ENCODE results near the gene RRBP1. TPM values are rescaled to one million over a fixed set of nuclear protein-coding genes. Genes with fewer than 3 reads are reported as not detected.
A peak's percentile ranks its signal among the peaks of the same experiment; 100 is the strongest.
"Not testable (repeated sequence)": the region's sequence is repeated elsewhere in the genome, so short reads cannot be mapped to it uniquely, and the experiment has no call there.

The RRBP1 gene
- polyA plus RNA-seq, 4 donors, result 113 to 136 (median 126) TPM

DNA sequence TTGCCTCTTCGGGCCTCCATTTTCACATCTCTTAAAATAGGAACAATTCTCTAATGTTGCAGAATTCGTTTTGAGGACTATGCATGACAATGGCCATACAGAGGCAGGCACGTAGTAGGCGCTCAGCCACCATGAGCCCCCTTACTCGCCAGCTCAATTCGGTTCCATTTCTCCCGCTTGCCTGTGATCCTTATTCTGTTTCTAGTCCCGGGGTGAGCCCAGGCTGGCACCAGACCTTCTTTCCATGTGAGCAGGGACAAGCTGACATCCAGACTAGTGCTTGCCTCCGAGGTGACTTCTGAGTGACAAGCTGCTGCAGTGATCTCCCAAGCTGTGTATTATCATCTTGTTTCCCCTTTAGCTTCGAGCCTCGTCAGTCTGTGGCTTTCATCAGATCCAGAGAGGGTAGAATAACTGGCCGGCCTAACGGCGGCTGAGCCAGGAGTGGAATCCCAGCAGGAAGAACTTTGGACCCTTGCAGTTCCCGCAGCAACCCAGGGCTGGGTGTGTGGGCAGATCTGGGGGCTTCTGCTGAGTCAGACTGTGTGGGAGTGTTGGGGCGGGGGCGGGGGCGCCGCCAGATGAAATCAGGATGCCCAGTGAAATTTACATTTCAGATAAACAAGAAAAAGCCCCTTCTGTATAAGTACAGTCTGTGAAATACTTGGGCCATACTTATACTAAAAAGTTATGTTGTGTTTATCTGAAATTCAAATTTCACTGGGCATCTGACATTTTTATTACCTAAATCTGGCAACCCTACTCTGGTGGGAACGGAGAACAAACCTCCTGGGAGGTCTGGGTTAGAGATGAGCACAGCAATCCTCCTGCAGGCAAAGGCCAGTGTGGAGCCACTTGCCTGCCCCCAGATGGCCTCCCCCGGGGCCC is 28.6 kb upstream of the RRBP1 start:
- peak in 1 of 4 donors; percentile 15 for DNase-seq (ENCODE audit: low read depth in 4 of 4, low spot score in 2 of 4)

DNA sequence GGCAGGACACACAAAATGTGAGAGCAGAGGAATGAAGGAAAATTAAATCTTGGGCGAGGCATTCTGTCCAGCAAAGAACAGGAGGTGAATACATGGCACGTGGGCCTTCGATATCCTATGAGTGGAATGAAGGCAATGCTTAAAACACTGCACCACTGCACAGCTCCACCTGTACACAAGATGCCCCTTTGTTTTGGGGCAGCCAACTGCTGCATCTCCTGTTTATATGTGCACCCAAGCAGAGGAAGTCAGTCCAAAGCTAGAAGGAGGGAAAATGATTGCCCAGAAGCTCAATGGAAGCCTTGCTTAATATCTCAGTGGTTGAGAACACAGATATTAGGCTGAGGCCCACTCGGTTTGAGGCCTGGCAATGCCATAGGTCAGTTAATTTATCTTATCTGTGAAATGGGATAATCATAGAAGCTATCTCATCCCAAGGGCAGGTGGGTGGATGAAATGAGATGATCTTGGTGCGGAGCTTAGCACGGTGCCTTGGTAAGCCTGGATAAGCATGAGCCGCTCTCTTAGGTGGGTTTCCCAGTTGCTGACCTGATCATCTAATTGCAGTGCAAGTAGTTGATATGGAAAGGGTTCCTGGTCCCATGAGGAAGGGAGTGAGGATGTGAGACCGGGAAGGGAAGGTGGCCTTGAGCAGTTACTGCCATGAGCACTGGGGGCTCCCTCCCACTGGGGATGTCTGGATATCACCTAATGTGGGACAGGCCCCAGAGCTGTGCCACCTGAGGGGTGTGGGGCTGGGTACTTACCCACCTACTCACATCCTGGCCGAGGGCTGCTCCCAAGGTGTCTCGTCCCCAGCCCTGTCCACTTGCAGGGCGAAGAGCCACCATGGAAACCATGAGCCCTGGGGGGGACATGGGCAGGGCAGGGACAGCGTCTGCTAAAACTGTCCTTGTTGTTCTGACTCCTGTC is 27.6 kb upstream of the RRBP1 start:
- DNase-seq (ENCODE audit: low read depth in 4 of 4, low spot score in 2 of 4), result no peak

- no peak for DNase-seq (ENCODE audit: low read depth in 4 of 4, low spot score in 2 of 4)
Observed at GRCh38 chr20:17708675-17709360, 26.8 kb upstream of the RRBP1 start.

GRCh38 chr20:17707951-17708350 is 25.9 kb upstream of the RRBP1 start:
- not testable (repeated sequence) for DNase-seq (ENCODE audit: low read depth in 4 of 4, low spot score in 2 of 4)

GRCh38 chr20:17706632-17707031 is 24.6 kb upstream of the RRBP1 start:
- DNase-seq (ENCODE audit: low read depth in 4 of 4, low spot score in 2 of 4), result no peak

DNA sequence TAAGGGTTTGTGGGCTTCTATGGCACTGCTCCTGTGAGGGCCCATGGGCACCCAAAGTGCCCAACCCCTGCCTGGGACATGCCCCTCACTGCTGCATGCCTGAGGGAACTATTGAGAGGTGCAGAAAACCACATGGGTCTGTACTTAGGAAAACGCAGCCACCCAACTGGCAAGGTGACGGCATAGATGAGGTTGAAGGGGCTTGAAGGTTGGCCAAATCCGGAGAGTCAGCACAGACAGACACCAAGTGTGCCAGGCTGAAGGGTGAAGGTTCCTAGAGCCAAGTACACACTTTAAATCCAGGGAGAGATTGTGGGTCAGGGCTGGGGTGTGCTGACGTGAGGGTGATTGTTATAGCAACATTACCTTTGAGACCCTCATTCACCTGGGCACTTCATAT is 23.9 kb upstream of the RRBP1 start:
- no peak for DNase-seq (ENCODE audit: low read depth in 4 of 4, low spot score in 2 of 4)

GRCh38 chr20:17704589-17705317 is 22.7 kb upstream of the RRBP1 start:
- DNase-seq (ENCODE audit: low read depth in 4 of 4, low spot score in 2 of 4), result no peak

GRCh38 chr20:17701826-17702225 is 19.8 kb upstream of the RRBP1 start:
- no peak for DNase-seq (ENCODE audit: low read depth in 4 of 4, low spot score in 2 of 4)

DNA sequence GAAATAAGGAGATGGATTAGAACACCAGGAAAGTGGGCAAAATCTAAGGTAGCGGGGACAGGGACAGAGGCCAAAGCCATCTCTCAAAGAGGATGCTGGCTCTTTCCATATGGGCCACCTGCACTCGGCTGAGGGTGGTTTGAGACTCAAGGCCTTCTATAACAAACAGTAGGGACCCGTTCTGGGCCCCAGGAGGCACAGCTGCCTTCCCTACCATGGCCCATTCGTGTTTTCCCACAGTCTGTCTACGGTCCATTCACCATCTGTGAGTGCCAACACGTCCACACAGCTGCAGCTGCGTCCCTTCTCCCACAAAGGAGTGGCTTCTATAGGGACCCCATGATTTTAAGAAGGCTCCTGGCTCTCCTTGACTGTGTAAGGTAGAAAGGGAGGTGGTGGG is 18.6 kb upstream of the RRBP1 start:
- DNase-seq (ENCODE audit: low read depth in 4 of 4, low spot score in 2 of 4), result no peak

DNA sequence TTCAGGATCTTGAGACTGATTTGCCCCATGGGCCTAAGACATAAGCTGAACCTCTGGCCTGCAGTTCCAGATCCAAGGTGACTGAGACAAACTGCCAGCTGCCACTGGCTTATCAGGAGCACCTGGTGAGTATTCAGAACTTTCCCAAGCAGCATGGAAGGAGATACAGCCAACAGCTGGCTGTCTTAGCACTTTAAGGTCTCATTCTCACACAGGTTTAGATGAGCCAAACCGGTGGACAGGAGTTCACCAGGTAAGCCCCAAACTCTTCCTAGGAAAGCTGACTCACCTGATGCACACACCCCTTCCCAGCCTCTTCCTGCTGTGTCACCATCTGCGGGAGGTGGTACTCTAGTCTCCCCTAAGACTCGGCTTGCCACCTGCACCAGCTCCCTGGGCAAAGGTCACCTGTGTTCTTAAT is 17.9 kb upstream of the RRBP1 start, which contains the start of gene BANF2:
Gene BANF2, plus strand, starts transcription at position 36 of the 421 bp plus-strand sequence. CDS start 25,060 bp downstream, outside the sequence.
- no peak for DNase-seq (ENCODE audit: low read depth in 4 of 4, low spot score in 2 of 4)

DNA sequence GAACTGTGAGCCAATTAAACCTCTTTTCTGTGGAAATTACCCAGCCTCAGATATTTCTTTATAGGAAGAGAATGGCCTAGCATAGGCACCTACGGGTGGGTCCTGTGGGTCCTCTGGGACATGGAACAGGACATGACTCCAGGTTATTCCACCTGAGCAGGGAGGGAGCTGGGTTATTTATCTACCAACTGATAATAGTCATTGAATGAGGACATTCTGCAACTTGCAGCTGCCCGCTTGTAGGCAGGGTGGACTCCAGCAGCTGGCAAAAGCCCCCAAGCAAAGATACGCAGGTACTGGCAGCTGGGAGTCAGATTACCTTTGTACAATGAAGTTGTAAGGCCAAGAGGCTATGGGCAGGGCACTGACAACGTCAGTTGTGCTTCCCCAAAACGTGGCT is 16.3 kb upstream of the RRBP1 start:
- no peak for DNase-seq (ENCODE audit: low read depth in 4 of 4, low spot score in 2 of 4)

- no peak for DNase-seq (ENCODE audit: low read depth in 4 of 4, low spot score in 2 of 4)
Observed at GRCh38 chr20:17697171-17697570, 15.1 kb upstream of the RRBP1 start.

DNA sequence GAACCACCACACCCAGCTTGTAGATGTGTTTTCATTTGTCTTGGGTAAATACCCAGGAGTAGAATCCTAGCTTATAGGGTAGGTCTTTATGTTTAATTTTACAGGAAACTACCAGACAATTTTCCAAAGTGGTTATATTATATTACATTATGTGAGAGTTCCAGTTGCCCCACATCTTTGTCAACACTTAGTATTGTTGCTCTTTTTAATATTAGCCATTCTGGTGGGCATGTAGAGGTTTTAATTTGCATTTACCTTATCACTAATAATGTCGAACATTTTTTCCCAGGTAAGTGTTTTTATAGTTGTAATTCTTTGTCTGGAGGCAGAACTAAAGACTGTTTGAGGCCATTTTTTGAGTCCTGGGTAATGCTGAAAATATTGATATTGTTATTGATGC is 14.2 kb upstream of the RRBP1 start:
- no peak for DNase-seq (ENCODE audit: low read depth in 4 of 4, low spot score in 2 of 4)

DNA sequence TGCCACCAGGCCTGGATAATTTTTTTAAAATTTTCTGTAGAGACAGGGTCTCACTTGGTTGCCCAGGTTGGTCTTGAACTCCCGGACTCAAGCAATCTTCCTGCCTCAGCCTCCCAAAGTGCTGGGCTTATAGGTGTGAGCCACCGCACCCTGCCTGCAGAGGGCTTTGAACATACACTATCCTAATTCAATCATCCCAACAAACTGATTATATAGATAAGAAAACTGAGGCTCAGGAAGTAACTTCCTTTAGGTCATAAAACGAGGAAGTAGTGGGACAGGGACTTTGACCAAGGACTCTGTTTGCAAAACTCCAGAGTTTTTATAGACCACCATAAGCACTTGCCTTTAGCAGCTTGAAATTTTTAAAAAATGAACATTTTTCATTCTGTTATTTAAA is 12.7 kb upstream of the RRBP1 start:
- DNase-seq (ENCODE audit: low read depth in 4 of 4, low spot score in 2 of 4), result no peak

- DNase-seq (ENCODE audit: low read depth in 4 of 4, low spot score in 2 of 4), result no peak
Observed at GRCh38 chr20:17693444-17694001, 11.5 kb upstream of the RRBP1 start.

GRCh38 chr20:17691758-17692157 is 9.7 kb upstream of the RRBP1 start:
- DNase-seq (ENCODE audit: low read depth in 4 of 4, low spot score in 2 of 4), result no peak

DNA sequence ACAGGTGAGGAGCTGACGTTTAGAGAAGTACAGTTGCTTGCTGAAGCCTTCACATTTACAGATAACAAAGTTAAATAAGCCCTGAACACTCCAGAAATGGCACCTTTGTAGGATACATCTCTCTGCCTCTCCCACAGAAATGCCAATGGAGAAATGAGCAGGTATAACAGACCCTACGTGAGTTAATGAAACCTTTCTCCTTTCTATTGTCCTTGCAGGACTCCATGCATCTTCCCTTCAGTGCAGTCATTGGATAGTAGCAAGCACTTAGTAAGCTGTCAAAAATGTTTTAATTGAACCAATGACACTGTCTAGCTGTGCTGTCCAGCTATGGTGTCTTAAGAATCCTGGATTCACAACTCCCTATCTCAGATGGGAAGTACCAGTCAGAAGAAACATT is 8.1 kb upstream of the RRBP1 start:
- DNase-seq (ENCODE audit: low read depth in 4 of 4, low spot score in 2 of 4), result no peak

GRCh38 chr20:17688965-17689364 is 6.9 kb upstream of the RRBP1 start:
- DNase-seq (ENCODE audit: low read depth in 4 of 4, low spot score in 2 of 4), result no peak

- DNase-seq (ENCODE audit: low read depth in 4 of 4, low spot score in 2 of 4), result no peak
Observed at GRCh38 chr20:17687800-17688199, 5.8 kb upstream of the RRBP1 start.

DNA sequence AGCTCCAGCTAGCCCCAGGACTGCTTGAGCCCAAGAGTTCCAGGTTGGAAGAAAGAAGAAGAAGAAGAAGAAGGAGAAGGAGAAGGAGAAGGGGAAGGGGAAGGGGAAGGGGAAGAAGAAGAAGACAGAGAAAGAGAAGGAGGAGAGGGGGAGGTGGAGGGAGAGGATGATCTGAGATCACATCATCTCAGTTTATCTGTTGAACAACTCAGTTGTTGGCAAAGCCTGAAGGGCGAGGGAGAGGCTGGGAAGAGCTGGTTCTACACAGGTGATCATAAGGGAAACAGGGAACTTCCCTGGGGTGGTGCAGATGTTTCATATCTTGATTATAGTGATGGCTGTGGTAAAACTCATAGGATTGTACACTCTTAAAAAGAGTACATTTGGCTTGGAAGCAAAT is 3.1 kb upstream of the RRBP1 start:
- no peak for DNase-seq (ENCODE audit: low read depth in 4 of 4, low spot score in 2 of 4)

Measured in left renal cortex interstitium (tissue), 4 donors.